MM.1S (cell line): ENCODE results near the gene HOXD11.

Experiments
- DNase-seq: peaks from one replicate; pipeline ENCODE4 v3.0.0-alpha.2; 2015
- H2AFZ ChIP-seq: fragments of 300-600 bp; sonication (generic); 2 replicates; pipeline ENCODE4 v1.6.0; 2016; ENCODE audit warnings: antibody characterized with exemption, low read length
- H3F3A ChIP-seq: fragments of 300-600 bp; sonication (generic); 2 replicates; pipeline ENCODE4 v1.6.1; 2016; ENCODE audit warnings: mild to moderate bottlenecking, antibody characterized with exemption, low read length, moderate library complexity, mixed read lengths; ENCODE audit not compliant: insufficient read depth
- H3K27ac ChIP-seq: fragments of 300-600 bp; sonication (generic); 2 replicates; pipeline ENCODE4 v1.5.1; 2016; ENCODE audit warnings: mild to moderate bottlenecking, low read length
- H3K27me3 ChIP-seq: fragments of 300-600 bp; sonication (generic); replicated peaks from 2 replicates; pipeline ENCODE4 v1.6.0; 2016; ENCODE audit warnings: low read length; ENCODE audit not compliant: insufficient read depth
- H3K36me3 ChIP-seq: fragments of 300-600 bp; sonication (generic); replicated peaks from 2 replicates; pipeline ENCODE4 v1.6.1; 2016; ENCODE audit warnings: mild to moderate bottlenecking, low read length, mixed read lengths; ENCODE audit not compliant: insufficient read depth
- H3K4me1 ChIP-seq: fragments of 300-600 bp; sonication (generic); 2 replicates; pipeline ENCODE4 v1.6.1; 2016; ENCODE audit warnings: low read length, mixed read lengths
- H3K4me2 ChIP-seq: fragments of 300-600 bp; sonication (generic); 2 replicates; pipeline ENCODE4 v1.6.0; 2016; ENCODE audit warnings: low read depth, low read length
- H3K4me3 ChIP-seq: fragments of 300-600 bp; sonication (generic); 2 replicates; pipeline ENCODE4 v1.5.1; 2016; ENCODE audit warnings: low read length, mixed read lengths
- H3K79me2 ChIP-seq: fragments of 300-600 bp; sonication (generic); 2 replicates; pipeline ENCODE4 v1.6.1; 2016; ENCODE audit warnings: mixed run types, low read length, mixed read lengths
- H3K9ac ChIP-seq: fragments of 300-600 bp; sonication (generic); 2 replicates; pipeline ENCODE4 v1.6.1; 2016; ENCODE audit warnings: low read length, mixed read lengths
- H3K9me2 ChIP-seq: fragments of 300-600 bp; sonication (generic); replicated peaks from 2 replicates; pipeline ENCODE4 v1.6.1; 2016; ENCODE audit warnings: mild to moderate bottlenecking, low read length, mixed read lengths; ENCODE audit not compliant: insufficient read depth
- H3K9me3 ChIP-seq: fragments of 300-600 bp; sonication (generic); replicated peaks from 2 replicates; pipeline ENCODE4 v1.6.1; 2016; ENCODE audit warnings: mild to moderate bottlenecking, low read length, mixed read lengths; ENCODE audit not compliant: insufficient read depth
- H4K20me1 ChIP-seq: fragments of 300-600 bp; sonication (generic); 2 replicates; pipeline ENCODE4 v1.6.1; 2016; ENCODE audit warnings: mild to moderate bottlenecking, low read length, moderate library complexity, mixed read lengths; ENCODE audit not compliant: insufficient read depth
- CTCF ChIP-seq: fragments of 300-600 bp; sonication (generic); IDR thresholded peaks from 2 replicates; pipeline ENCODE4 v1.5.1; 2016; ENCODE audit warnings: antibody characterized with exemption, low read length, mixed read lengths
- EZH2 ChIP-seq: fragments of 300-600 bp; sonication (generic); optimal IDR thresholded peaks from 2 replicates; pipeline ENCODE3; 2017; ENCODE audit warnings: low read depth, mild to moderate bottlenecking, antibody characterized with exemption, low read length, mixed read lengths
- EZH2phosphoT487 ChIP-seq: fragments of 300-600 bp; sonication (generic); IDR thresholded peaks from 2 replicates; pipeline ENCODE4 v1.6.1; 2018; ENCODE audit warnings: antibody characterized with exemption, low read length

HOXD11 gene

DNA sequence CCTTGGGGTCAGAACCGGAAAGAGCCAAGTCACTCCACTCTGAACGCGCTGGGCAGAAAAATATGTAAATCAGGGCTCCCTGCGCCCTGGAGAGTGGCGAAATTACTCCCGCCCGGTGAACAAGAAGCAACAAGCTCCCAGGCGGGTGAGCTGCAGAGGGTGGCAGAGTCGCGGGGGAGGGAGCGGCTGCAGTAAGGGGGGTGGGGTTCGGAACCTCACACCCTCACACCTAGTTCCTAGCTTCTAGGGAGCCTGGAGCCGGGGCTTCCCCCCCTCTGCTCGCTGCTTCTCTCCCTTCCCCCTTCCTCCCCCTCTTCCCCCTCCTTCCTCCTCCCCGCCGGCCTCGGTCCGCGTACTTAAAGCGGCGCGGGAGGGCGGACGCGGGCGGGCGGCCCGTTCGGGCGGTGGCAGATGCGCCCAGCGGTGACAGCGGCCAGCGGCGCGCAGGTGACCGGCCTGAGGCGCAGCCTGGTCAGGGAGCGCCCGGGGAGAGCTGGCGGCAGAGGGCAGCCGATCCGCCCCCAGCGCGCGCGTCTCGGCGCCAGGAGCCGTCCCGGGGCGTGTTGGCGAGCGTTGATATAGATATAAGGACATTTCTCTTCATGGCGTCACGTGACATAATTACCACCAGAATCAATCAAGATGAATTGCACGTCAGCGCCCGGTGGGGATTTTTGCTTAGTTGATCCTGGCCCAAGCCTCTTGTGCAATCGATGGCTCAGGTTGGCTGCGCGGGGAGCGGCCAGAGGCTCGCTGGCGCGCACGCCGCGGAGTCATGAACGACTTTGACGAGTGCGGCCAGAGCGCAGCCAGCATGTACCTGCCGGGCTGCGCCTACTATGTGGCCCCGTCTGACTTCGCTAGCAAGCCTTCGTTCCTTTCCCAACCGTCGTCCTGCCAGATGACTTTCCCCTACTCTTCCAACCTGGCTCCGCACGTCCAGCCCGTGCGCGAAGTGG, at the start of gene HOXD11:
Gene HOXD11, plus strand, starts transcription at position 700 of the 959 bp plus-strand sequence. Its CDS starts 76 bp downstream, at position 776.
- no peak within 1 kb of the TSS for H3K4me2 ChIP-seq
- no peak for DNase-seq
- H3K9me2 ChIP-seq, result no peaks in the 10 kb centered on the region
- H3K79me2 ChIP-seq, result no peaks in the 10 kb centered on the region
- no peak within 1 kb of the TSS for H2AFZ ChIP-seq
- H3F3A ChIP-seq, result no peaks in the 10 kb centered on the region
- no peak within 1 kb of the TSS for H3K4me3 ChIP-seq
- H3K4me1 ChIP-seq, result no peaks in the 10 kb centered on the region
- no peak for TF ChIP-seq CTCF
- TF ChIP-seq EZH2phosphoT487, result no peak
- no peak for TF ChIP-seq EZH2
- H4K20me1 ChIP-seq, result no peaks in the 10 kb centered on the region
- H3K27me3 ChIP-seq, result peaks cover 35% of the 10 kb centered on the region
- no peaks in the 10 kb centered on the region for H3K36me3 ChIP-seq
- H3K27ac ChIP-seq, result no peak within 1 kb of the TSS
- H3K9me3 ChIP-seq, result no peaks in the 10 kb centered on the region
- H3K9ac ChIP-seq, result no peak within 1 kb of the TSS

DNA sequence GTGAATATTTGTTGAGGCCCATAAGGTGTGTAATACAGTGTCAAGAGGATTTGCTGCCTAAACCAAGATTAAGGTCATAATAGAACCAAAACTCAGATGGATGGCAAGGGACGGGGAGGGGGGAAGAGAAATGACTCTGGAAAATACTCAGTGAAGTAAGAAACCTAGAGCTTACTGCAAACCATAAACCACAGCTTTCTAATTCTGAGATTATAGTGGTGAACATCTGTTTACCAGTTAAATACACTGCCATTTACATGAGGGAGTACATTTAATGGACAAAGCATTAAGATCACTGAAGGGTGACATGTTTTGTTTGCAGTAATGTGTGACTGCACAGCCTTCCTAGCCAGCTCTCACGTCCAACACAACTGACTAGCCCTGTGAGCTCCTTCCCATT, 43.1 kb upstream of the HOXD11 start:
- Histone ChIP-seq H3K79me2 (no peaks in the 10 kb centered on the region), H3K9me3 (no peaks in the 10 kb centered on the region), H3K4me2 (no peak overlapping the region), H3F3A (no peaks in the 10 kb centered on the region), H3K36me3 (no peaks in the 10 kb centered on the region), H3K27me3 (no peaks in the 10 kb centered on the region), H2AFZ (no peak overlapping the region), H4K20me1 (no peaks in the 10 kb centered on the region), H3K27ac (no peak overlapping the region), H3K9me2 (no peaks in the 10 kb centered on the region), H3K4me1 (no peaks in the 10 kb centered on the region), H3K9ac (no peak overlapping the region), H3K4me3 (no peak overlapping the region)
- peak; percentile 26 for DNase-seq
- TF ChIP-seq EZH2, result no peak
- TF ChIP-seq EZH2phosphoT487, result no peak
- no peak for TF ChIP-seq CTCF

- Histone ChIP-seq H3K9me2 (no peaks in the 10 kb centered on the region), H3K9me3 (no peaks in the 10 kb centered on the region), H3K27ac (no peak overlapping the region), H4K20me1 (no peaks in the 10 kb centered on the region), H3K79me2 (no peaks in the 10 kb centered on the region), H3K4me3 (no peak overlapping the region), H3K4me2 (no peak overlapping the region), H3K9ac (no peak overlapping the region), H3K36me3 (no peaks in the 10 kb centered on the region), H3K4me1 (no peaks in the 10 kb centered on the region), H3F3A (no peaks in the 10 kb centered on the region), H2AFZ (no peak overlapping the region), H3K27me3 (no peaks in the 10 kb centered on the region)
- no peak for DNase-seq
- TF ChIP-seq EZH2phosphoT487 (no peak), EZH2 (no peak), CTCF (no peak)
Observed at GRCh38 chr2:176066645-176067588, 40.2 kb upstream of the HOXD11 start.
